ENCODE results near the gene ALDH1L2.

ALDH1L2 gene

DNA sequence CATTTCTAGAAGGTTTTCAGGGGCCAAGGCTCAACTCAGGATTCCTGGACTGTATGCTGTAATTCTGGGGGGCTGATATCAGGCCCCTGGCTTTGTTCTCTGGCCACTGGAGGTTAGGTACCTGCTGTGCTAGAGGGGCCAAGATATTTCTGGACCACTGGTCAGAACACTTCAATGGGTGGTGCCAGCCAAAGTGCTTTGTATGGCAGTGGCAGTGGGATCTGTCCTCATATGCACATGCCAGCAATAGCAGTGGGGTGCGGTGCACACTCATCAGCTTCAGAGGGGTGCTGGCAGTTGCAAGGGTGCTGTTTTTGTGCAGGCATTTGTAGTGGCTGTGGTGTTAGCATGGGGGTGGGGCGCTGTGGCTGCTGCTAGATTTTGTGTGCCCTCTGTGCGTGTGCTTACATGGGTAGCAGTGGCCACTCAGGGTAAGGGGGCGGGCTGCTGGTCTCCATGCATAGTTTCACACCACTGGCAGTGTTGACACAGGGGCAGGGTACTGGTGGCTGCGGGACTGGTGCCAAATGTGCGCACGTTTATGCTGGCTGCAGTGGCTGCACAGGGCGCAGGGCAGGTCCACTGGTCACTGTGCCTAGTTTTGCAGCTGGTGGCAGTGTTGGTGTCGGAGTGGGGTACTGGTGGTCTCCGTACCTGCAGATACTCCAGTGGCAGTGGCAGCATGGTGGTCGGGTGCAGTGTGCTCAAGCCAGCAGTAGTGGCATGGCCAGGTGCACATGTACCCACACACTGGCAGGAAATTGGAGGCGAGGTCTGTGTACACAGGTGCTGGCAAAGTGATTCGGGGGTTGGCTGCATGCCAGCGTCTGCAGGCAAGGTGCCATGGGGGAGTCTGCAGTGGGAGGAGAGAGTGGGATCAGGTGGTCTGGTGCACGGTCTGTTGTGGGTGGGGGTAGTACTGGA lies 85.6 kb downstream of the ALDH1L2 start:
- Histone ChIP-seq H3K4me1 (ENCODE audit: control insufficient read depth, insufficient read depth, low read length) (no peaks in the 10 kb centered on the region), H3K9me3 (ENCODE audit: control insufficient read depth, insufficient read depth, low read depth, low read length) (no peaks in the 10 kb centered on the region), H3K4me3 (ENCODE audit: low read depth, low read length) (no peak overlapping the region), H3K36me3 (ENCODE audit: control insufficient read depth in 2 of 2, insufficient read depth in 1 of 2, low read length in 2 of 2) (peaks cover 32 to 93% of the 10 kb centered on the region in 2 experiments), H3K27ac (ENCODE audit: extremely low read depth, low read depth, low read length) (no peak overlapping the region)
- TF ChIP-seq ZFHX2 (tag by site-specific recombination; conservative IDR thresholded peaks at IDR 0.05) (peak; percentile 75), EGR2 (tag by site-specific recombination; IDR thresholded peaks at IDR 0.05; ENCODE audit: low read depth) (peak; percentile 75), ZBTB20 (tag by site-specific recombination; IDR thresholded peaks at IDR 0.05) (no peak), ZNF112 (tag by site-specific recombination; IDR thresholded peaks at IDR 0.05) (no peak), BCL11B (tag by site-specific recombination; IDR thresholded peaks at IDR 0.05; ENCODE audit: low read depth) (no peak), GLIS1 (tag by site-specific recombination; IDR thresholded peaks at IDR 0.05) (no peak), YY2 (tag by site-specific recombination; IDR thresholded peaks at IDR 0.05) (no peak)
- ChIA-PET POLR2A (no interaction called here), CTCF (no interaction called here)

- no peak overlapping the region for H3K4me3 ChIP-seq (ENCODE audit: low read depth, low read length)
- H3K4me1 ChIP-seq (ENCODE audit: control insufficient read depth, insufficient read depth, low read length), result no peaks in the 10 kb centered on the region
- H3K36me3 ChIP-seq (ENCODE audit: control insufficient read depth in 2 of 2, insufficient read depth in 1 of 2, low read length in 2 of 2), result peaks cover 33 to 93% of the 10 kb centered on the region in 2 experiments
- POLR2A ChIA-PET, result no interaction called here
- no peaks in the 10 kb centered on the region for H3K9me3 ChIP-seq (ENCODE audit: control insufficient read depth, insufficient read depth, low read depth, low read length)
- H3K27ac ChIP-seq (ENCODE audit: extremely low read depth, low read depth, low read length), result no peak overlapping the region
- CTCF ChIA-PET, result no interaction called here
- TF ChIP-seq, protein P1, sequence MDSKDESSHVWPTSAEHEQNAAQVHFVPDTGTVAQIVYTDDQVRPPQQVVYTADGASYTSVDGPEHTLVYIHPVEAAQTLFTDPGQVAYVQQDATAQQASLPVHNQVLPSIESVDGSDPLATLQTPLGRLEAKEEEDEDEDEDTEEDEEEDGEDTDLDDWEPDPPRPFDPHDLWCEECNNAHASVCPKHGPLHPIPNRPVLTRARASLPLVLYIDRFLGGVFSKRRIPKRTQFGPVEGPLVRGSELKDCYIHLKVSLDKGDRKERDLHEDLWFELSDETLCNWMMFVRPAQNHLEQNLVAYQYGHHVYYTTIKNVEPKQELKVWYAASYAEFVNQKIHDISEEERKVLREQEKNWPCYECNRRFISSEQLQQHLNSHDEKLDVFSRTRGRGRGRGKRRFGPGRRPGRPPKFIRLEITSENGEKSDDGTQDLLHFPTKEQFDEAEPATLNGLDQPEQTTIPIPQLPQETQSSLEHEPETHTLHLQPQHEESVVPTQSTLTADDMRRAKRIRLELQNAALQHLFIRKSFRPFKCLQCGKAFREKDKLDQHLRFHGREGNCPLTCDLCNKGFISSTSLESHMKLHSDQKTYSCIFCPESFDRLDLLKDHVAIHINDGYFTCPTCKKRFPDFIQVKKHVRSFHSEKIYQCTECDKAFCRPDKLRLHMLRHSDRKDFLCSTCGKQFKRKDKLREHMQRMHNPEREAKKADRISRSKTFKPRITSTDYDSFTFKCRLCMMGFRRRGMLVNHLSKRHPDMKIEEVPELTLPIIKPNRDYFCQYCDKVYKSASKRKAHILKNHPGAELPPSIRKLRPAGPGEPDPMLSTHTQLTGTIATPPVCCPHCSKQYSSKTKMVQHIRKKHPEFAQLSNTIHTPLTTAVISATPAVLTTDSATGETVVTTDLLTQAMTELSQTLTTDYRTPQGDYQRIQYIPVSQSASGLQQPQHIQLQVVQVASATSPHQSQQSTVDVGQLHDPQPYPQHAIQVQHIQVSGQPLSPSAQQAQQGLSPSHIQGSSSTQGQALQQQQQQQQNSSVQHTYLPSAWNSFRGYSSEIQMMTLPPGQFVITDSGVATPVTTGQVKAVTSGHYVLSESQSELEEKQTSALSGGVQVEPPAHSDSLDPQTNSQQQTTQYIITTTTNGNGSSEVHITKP (tag by site-specific recombination; IDR thresholded peaks at IDR 0.05), result no peak
- TF ChIP-seq ZNF18 (tag by site-specific recombination; IDR thresholded peaks at IDR 0.05), result no peak
- TF ChIP-seq, protein P2, sequence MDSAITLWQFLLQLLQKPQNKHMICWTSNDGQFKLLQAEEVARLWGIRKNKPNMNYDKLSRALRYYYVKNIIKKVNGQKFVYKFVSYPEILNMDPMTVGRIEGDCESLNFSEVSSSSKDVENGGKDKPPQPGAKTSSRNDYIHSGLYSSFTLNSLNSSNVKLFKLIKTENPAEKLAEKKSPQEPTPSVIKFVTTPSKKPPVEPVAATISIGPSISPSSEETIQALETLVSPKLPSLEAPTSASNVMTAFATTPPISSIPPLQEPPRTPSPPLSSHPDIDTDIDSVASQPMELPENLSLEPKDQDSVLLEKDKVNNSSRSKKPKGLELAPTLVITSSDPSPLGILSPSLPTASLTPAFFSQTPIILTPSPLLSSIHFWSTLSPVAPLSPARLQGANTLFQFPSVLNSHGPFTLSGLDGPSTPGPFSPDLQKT (IDR thresholded peaks at IDR 0.05; ENCODE audit: borderline replicate concordance, low read depth, low read length), result no peak
- TF ChIP-seq HIC1 (tag by site-specific recombination; IDR thresholded peaks at IDR 0.05), result no peak
- no peak for TF ChIP-seq ZNF423 (tag by site-specific recombination; IDR thresholded peaks at IDR 0.05)
- no peak for TF ChIP-seq FEZF1 (tag by site-specific recombination; IDR thresholded peaks at IDR 0.05)
- no peak for TF ChIP-seq ZNF175 (tag by site-specific recombination; IDR thresholded peaks at IDR 0.05)
- TF ChIP-seq ZNF600 (tag by site-specific recombination; IDR thresholded peaks at IDR 0.05), result no peak
- TF ChIP-seq ZNF433 (tag by site-specific recombination; IDR thresholded peaks at IDR 0.05; ENCODE audit: low read depth), result no peak
- TF ChIP-seq ZNF514 (tag by site-specific recombination; IDR thresholded peaks at IDR 0.05), result no peak
- TF ChIP-seq SP2 (tag by site-specific recombination; IDR thresholded peaks at IDR 0.05), result no peak
- TF ChIP-seq, protein P3, sequence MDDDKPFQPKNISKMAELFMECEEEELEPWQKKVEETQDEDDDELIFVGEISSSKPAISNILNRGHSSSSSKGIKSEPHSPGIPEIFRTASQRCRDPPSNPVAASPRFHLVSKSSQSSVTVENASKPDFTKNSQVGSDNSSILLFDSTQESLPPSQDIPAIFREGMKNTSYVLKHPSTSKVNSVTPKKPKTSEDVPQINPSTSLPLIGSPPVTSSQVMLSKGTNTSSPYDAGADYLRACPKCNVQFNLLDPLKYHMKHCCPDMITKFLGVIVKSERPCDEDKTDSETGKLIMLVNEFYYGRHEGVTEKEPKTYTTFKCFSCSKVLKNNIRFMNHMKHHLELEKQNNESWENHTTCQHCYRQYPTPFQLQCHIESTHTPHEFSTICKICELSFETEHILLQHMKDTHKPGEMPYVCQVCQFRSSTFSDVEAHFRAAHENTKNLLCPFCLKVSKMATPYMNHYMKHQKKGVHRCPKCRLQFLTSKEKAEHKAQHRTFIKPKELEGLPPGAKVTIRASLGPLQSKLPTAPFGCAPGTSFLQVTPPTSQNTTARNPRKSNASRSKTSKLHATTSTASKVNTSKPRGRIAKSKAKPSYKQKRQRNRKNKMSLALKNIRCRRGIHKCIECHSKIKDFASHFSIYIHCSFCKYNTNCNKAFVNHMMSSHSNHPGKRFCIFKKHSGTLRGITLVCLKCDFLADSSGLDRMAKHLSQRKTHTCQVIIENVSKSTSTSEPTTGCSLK (tag by site-specific recombination; IDR thresholded peaks at IDR 0.05), result no peak
- no peak for TF ChIP-seq ZNF350 (tag by site-specific recombination; IDR thresholded peaks at IDR 0.05)
These were observed 86.7 kb downstream of the ALDH1L2 start for GRCh38 chr12:104997541-104997940.

All from HEK293 (cell line).